Measurements from ENCODE around the gene GATA1.

GATA1 gene

DNA sequence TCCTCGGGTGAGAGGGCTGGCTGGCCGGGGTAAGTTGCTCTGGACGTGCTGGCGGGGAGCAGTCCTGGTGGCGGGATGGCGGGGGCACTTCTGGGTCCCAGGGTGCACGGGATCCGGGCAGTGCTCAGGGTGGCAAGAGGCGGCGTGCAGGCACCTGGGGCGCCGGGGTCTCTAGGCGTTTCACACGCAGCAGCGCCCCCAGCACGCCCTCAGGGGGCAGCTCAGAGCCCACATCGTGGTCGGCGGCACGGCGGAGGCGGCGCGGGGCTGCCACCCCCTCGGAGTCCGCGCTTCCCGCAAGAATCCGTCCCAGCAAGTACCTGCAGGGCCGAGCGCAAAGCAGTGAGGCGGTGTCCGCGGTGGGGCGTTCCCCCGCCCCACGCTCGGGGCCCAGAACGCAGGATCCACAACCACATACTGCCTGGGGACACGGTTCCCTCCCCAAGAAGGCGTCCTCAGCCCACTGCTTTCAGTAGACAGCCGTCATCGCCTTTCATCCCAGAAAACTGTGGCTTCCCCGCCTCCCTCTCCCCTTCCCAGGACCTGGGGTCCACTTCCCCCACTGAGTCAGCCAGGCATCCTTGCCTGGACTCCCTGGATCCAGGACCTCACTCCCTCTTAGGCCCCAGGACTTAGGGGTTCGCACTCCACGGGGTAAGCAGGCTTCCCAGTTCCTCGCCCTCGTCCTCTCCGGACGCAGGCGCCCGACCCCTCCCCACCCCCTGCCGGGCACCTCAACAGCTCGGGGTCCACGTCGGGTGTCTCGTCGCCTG is 44.9 kb downstream of the GATA1 start:
- Histone ChIP-seq H3K4me2 (ENCODE audit: low read length) (peak overlapping the region; percentile 61), H3K14ac (ENCODE audit: low read length) (no peak overlapping the region)
- no CpG with 5 or more reads among the region's 58 CpGs for WGBS (ENCODE audit: extremely low coverage, insufficient coverage, insufficient read length)

DNA sequence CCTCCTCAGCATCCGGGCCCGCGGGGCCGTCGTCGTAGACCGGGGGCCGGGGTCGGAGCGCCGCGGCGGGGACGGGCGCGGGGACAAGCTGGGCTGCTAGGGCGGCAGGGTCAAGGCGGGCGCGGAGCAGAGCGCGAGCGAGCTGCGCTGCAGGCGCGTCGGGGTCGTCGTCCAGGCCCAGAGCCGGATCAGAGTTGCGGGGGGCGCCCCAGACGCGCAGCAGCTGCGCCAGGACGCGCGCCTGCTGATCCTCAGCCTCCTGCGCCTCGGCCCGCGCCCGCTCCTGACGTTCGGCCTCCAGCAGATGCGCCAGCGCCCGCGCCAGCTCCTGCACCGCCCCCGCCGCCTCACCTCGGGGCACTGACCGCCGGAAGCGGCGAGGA is 45.5 kb downstream of the GATA1 start:
- H3K9ac ChIP-seq (ENCODE audit: low read length) = no peak overlapping the region
- H3K23ac ChIP-seq (ENCODE audit: low read length) = no peak overlapping the region
- peak overlapping the region; percentile 9 for H2AFZ ChIP-seq (ENCODE audit: insufficient read depth, low read length, poor library complexity)
- WGBS (ENCODE audit: extremely low coverage, insufficient coverage, insufficient read length) = no CpG with 5 or more reads among the region's 57 CpGs
- no peak overlapping the region for H3K14ac ChIP-seq (ENCODE audit: low read length)
- H3K4me3 ChIP-seq (ENCODE audit: low read depth, low read length) = peak overlapping the region; percentile 44
- no peak overlapping the region for H2BK5ac ChIP-seq (ENCODE audit: low read depth, low read length, poor library complexity)
- H4K12ac ChIP-seq (ENCODE audit: low read depth, low read length) = peak overlapping the region; percentile 56
- peak overlapping the region; percentile 61 for H3K4me2 ChIP-seq (ENCODE audit: low read length)
- no peak overlapping the region for H4K91ac ChIP-seq (ENCODE audit: low read depth, low read length)
- H3K79me2 ChIP-seq (ENCODE audit: control insufficient read depth, insufficient read depth, low read length, poor library complexity) = no peaks in the 10 kb centered on the region
- peak overlapping the region; percentile 21 for H2AK5ac ChIP-seq (ENCODE audit: low read length)
- H3K4ac ChIP-seq (ENCODE audit: low read depth, low read length) = no peak overlapping the region
- H4K8ac ChIP-seq (ENCODE audit: low read depth, low read length) = peak overlapping the region; percentile 55
- peak in 1 of 2 donors; percentile 30 for DNase-seq
- H3K79me1 ChIP-seq (ENCODE audit: low read length) = no peaks in the 10 kb centered on the region
- no peak overlapping the region for H2BK120ac ChIP-seq (ENCODE audit: insufficient read depth, low read length, poor library complexity)
- no peak overlapping the region for H3K27ac ChIP-seq (ENCODE audit: low read depth, low read length)
- H3K36me3 ChIP-seq (ENCODE audit: control insufficient read depth in 1 of 2, insufficient read depth in 2 of 2, low read length in 2 of 2) = peaks cover 3 to 8% of the 10 kb centered on the region in 2 experiments
- H2BK12ac ChIP-seq (ENCODE audit: low read length) = peak overlapping the region; percentile 41
- peak overlapping the region; percentile 38 for H3K18ac ChIP-seq (ENCODE audit: low read length)
- peaks cover 2% of the 10 kb centered on the region for H3K9me3 ChIP-seq (ENCODE audit: insufficient read depth, low read depth, low read length)
- peaks cover 14% of the 10 kb centered on the region for H3K27me3 ChIP-seq (ENCODE audit: insufficient read depth, low read length)
- peaks cover 10 to 15% of the 10 kb centered on the region in 2 experiments for H3K4me1 ChIP-seq (ENCODE audit: control insufficient read depth in 1 of 2, insufficient read depth in 2 of 2, low read length in 2 of 2)

More for the DNA sequence above, 44.9 kb downstream of the GATA1 start:
- Histone ChIP-seq H4K8ac (ENCODE audit: low read depth, low read length) (peak overlapping the region; percentile 55), H2BK12ac (ENCODE audit: low read length) (peak overlapping the region; percentile 41), H3K79me2 (ENCODE audit: control insufficient read depth, insufficient read depth, low read length, poor library complexity) (no peaks in the 10 kb centered on the region), H3K4ac (ENCODE audit: low read depth, low read length) (no peak overlapping the region), H2AFZ (ENCODE audit: insufficient read depth, low read length, poor library complexity) (peak overlapping the region; percentile 9), H4K12ac (ENCODE audit: low read depth, low read length) (peak overlapping the region; percentile 56), H3K4me3 (ENCODE audit: low read depth, low read length) (no peak overlapping the region), H3K4me1 (ENCODE audit: control insufficient read depth in 1 of 2, insufficient read depth in 2 of 2, low read length in 2 of 2) (peaks cover 10 to 15% of the 10 kb centered on the region in 2 experiments), H2BK120ac (ENCODE audit: insufficient read depth, low read length, poor library complexity) (no peak overlapping the region), H4K91ac (ENCODE audit: low read depth, low read length) (no peak overlapping the region), H3K36me3 (ENCODE audit: control insufficient read depth in 1 of 2, insufficient read depth in 2 of 2, low read length in 2 of 2) (peaks cover 6 to 11% of the 10 kb centered on the region in 2 experiments), H3K27ac (ENCODE audit: low read depth, low read length) (no peak overlapping the region), H2AK5ac (ENCODE audit: low read length) (peak overlapping the region; percentile 21), H3K9me3 (ENCODE audit: insufficient read depth, low read depth, low read length) (peaks cover 2% of the 10 kb centered on the region), H3K79me1 (ENCODE audit: low read length) (no peaks in the 10 kb centered on the region), H3K23ac (ENCODE audit: low read length) (no peak overlapping the region), H2BK5ac (ENCODE audit: low read depth, low read length, poor library complexity) (no peak overlapping the region), H3K27me3 (ENCODE audit: insufficient read depth, low read length) (peaks cover 14% of the 10 kb centered on the region), H3K18ac (ENCODE audit: low read length) (peak overlapping the region; percentile 38), H3K9ac (ENCODE audit: low read length) (no peak overlapping the region)
- no peak for DNase-seq

DNA sequence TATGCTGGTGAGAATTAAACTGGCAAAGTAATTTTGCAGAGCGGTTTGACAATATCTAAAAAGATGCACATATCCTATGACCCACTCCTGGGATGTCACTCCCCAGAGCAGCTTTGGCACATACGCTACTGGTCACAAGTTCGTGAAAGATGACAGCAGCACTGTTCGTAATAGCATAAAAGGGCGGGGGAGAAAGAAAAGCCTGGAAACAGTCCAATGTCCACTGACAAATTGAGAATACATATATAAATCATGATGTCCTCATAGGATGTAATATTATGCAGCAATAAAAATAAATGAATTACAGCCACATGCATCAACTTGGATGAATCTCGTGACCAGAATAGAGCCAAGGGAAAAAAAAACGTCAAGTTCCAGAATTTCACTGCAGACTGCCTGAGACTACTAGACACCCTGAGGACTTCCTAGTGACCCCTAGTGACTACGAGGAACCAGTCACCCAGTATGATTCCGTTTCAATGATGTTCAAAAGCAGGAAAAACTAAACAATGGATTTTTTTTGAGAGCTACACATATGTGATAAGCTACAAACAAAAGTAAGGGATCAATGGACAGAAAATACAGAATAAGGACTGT is 47.2 kb downstream of the GATA1 start:
- Histone ChIP-seq H3K9me3 (ENCODE audit: insufficient read depth, low read depth, low read length) (peaks cover 2% of the 10 kb centered on the region), H3K23ac (ENCODE audit: low read length) (no peak overlapping the region), H3K4ac (ENCODE audit: low read depth, low read length) (no peak overlapping the region), H3K27me3 (ENCODE audit: insufficient read depth, low read length) (peaks cover 14% of the 10 kb centered on the region), H4K91ac (ENCODE audit: low read depth, low read length) (no peak overlapping the region), H2BK120ac (ENCODE audit: insufficient read depth, low read length, poor library complexity) (no peak overlapping the region), H3K79me2 (ENCODE audit: control insufficient read depth, insufficient read depth, low read length, poor library complexity) (no peaks in the 10 kb centered on the region), H4K8ac (ENCODE audit: low read depth, low read length) (no peak overlapping the region), H3K9ac (ENCODE audit: low read length) (no peak overlapping the region), H3K4me3 (ENCODE audit: low read depth, low read length) (no peak overlapping the region), H3K4me2 (ENCODE audit: low read length) (peak overlapping the region; percentile 82), H3K18ac (ENCODE audit: low read length) (no peak overlapping the region), H3K14ac (ENCODE audit: low read length) (no peak overlapping the region), H2AFZ (ENCODE audit: insufficient read depth, low read length, poor library complexity) (no peak overlapping the region), H3K4me1 (ENCODE audit: control insufficient read depth in 1 of 2, insufficient read depth in 2 of 2, low read length in 2 of 2) (peaks cover 10 to 15% of the 10 kb centered on the region in 2 experiments), H3K36me3 (ENCODE audit: control insufficient read depth in 1 of 2, insufficient read depth in 2 of 2, low read length in 2 of 2) (peaks cover 3 to 7% of the 10 kb centered on the region in 2 experiments), H3K79me1 (ENCODE audit: low read length) (no peaks in the 10 kb centered on the region), H2BK5ac (ENCODE audit: low read depth, low read length, poor library complexity) (no peak overlapping the region), H2BK12ac (ENCODE audit: low read length) (no peak overlapping the region), H4K12ac (ENCODE audit: low read depth, low read length) (no peak overlapping the region), H2AK5ac (ENCODE audit: low read length) (no peak overlapping the region), H3K27ac (ENCODE audit: low read depth, low read length) (no peak overlapping the region)
- no CpG with 5 or more reads among the region's 9 CpGs for WGBS (ENCODE audit: extremely low coverage, insufficient coverage, insufficient read length)
- DNase-seq = no peak

DNA sequence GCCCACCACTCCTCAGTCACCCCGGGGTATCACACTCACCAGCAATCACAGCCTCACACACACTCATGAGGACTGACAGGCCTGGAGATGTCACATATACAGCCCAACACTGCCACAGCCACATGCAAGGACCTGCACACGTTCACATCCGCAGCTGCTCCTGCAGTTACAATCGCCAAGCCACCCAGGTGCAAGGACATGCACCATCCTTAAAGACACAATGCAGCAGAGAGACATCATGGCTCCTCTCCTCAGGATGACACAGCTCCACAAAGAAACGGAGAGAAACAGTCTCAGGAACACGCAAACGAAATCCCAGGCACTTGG is 48.0 kb downstream of the GATA1 start:
- no peaks in the 10 kb centered on the region for H3K79me2 ChIP-seq (ENCODE audit: control insufficient read depth, insufficient read depth, low read length, poor library complexity)
- no peak for DNase-seq
- H4K12ac ChIP-seq (ENCODE audit: low read depth, low read length) = no peak overlapping the region
- H4K8ac ChIP-seq (ENCODE audit: low read depth, low read length) = no peak overlapping the region
- no peak overlapping the region for H2BK5ac ChIP-seq (ENCODE audit: low read depth, low read length, poor library complexity)
- no CpG with 5 or more reads among the region's 7 CpGs for WGBS (ENCODE audit: extremely low coverage, insufficient coverage, insufficient read length)
- H3K4ac ChIP-seq (ENCODE audit: low read depth, low read length) = no peak overlapping the region
- no peaks in the 10 kb centered on the region for H3K79me1 ChIP-seq (ENCODE audit: low read length)
- H2AK5ac ChIP-seq (ENCODE audit: low read length) = no peak overlapping the region
- no peak overlapping the region for H3K14ac ChIP-seq (ENCODE audit: low read length)
- H3K4me3 ChIP-seq (ENCODE audit: low read depth, low read length) = peak overlapping the region; percentile 80
- H3K23ac ChIP-seq (ENCODE audit: low read length) = no peak overlapping the region
- H3K9me3 ChIP-seq (ENCODE audit: insufficient read depth, low read depth, low read length) = peaks cover 2% of the 10 kb centered on the region
- peaks cover 10 to 15% of the 10 kb centered on the region in 2 experiments for H3K4me1 ChIP-seq (ENCODE audit: control insufficient read depth in 1 of 2, insufficient read depth in 2 of 2, low read length in 2 of 2)
- no peak overlapping the region for H3K27ac ChIP-seq (ENCODE audit: low read depth, low read length)
- H3K36me3 ChIP-seq (ENCODE audit: control insufficient read depth in 1 of 2, insufficient read depth in 2 of 2, low read length in 2 of 2) = peaks cover 3 to 7% of the 10 kb centered on the region in 2 experiments
- peaks cover 14% of the 10 kb centered on the region for H3K27me3 ChIP-seq (ENCODE audit: insufficient read depth, low read length)
- no peak overlapping the region for H4K91ac ChIP-seq (ENCODE audit: low read depth, low read length)
- H3K9ac ChIP-seq (ENCODE audit: low read length) = no peak overlapping the region
- no peak overlapping the region for H2AFZ ChIP-seq (ENCODE audit: insufficient read depth, low read length, poor library complexity)
- no peak overlapping the region for H2BK120ac ChIP-seq (ENCODE audit: insufficient read depth, low read length, poor library complexity)
- H2BK12ac ChIP-seq (ENCODE audit: low read length) = no peak overlapping the region
- peak overlapping the region; percentile 82 for H3K4me2 ChIP-seq (ENCODE audit: low read length)
- H3K18ac ChIP-seq (ENCODE audit: low read length) = no peak overlapping the region

Data from trophoblast cell (in vitro differentiated cells and primary cell).